ENCODE results near the gene PLA2R1.

DNA sequence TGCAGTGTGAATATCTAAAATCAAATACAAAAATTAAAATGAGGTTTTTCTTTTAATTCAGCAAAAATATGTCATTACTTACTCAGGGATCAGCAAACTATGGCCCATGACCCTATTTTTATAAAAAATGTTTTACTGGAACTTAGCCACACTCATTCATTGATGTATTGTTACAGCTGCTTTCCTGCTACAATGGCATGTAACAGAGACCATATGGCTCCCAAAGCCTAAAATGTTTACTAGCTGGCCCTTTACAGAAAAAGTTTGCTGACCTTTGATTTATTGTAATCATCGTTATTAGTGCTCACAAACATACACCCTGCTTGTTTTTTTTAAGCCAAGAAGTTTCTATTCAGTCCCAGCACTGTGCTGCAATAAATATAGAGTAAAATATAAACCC is 120.3 kb downstream of the PLA2R1 start:
- TF ChIP-seq, protein P1, sequence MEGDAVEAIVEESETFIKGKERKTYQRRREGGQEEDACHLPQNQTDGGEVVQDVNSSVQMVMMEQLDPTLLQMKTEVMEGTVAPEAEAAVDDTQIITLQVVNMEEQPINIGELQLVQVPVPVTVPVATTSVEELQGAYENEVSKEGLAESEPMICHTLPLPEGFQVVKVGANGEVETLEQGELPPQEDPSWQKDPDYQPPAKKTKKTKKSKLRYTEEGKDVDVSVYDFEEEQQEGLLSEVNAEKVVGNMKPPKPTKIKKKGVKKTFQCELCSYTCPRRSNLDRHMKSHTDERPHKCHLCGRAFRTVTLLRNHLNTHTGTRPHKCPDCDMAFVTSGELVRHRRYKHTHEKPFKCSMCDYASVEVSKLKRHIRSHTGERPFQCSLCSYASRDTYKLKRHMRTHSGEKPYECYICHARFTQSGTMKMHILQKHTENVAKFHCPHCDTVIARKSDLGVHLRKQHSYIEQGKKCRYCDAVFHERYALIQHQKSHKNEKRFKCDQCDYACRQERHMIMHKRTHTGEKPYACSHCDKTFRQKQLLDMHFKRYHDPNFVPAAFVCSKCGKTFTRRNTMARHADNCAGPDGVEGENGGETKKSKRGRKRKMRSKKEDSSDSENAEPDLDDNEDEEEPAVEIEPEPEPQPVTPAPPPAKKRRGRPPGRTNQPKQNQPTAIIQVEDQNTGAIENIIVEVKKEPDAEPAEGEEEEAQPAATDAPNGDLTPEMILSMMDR (IDR thresholded peaks at IDR 0.05): no peak
- TF ChIP-seq POLR2A (IDR thresholded peaks at IDR 0.05): no peak

Data from thyroid gland (tissue), 4 donors.